GM12878 (cell line): ENCODE data around the gene SHCBP1L. TPM values are rescaled to one million over a fixed set of nuclear protein-coding genes. Genes with fewer than 3 reads are reported as not detected.

ENCODE experiments used
- ATAC-seq: fragments of 200-7000 bp; cut with Tn5 transposase; 3 replicates; pipeline ENCODE4 v1.9.1; 2020; ENCODE audit warnings: mild to moderate bottlenecking, moderate library complexity
- BruUV-seq: library from RNA; stranded (reverse); fragments of 400-500 nt; replicated peaks from 2 replicates; lab custom pipeline; 2021; lab: Mats Ljungman, UMichigan
- CTCF ChIA-PET: fragments of 300-600 bp; sonication (Branson Sonifier 250); formaldehyde crosslinking; extraction: SDS; loops from one replicate; lab custom pipeline; 2021; ENCODE audit warnings: inconsistent platforms; lab: Yijun Ruan, JAX
- POLR2A ChIA-PET: fragments of 350-600 bp; formaldehyde crosslinking; extraction: SDS; loops from one replicate; lab custom pipeline; 2021; ENCODE audit warnings: inconsistent platforms; lab: Charles Lee
- RAD21 ChIA-PET: fragments of 300-600 bp; sonication (Branson Sonifier 250); formaldehyde crosslinking; loops from one replicate; lab custom pipeline; 2023; ENCODE audit warnings: antibody characterized with exemption; ENCODE audit not compliant: unreplicated experiment; lab: Charles Lee
- SMC1A ChIA-PET: fragments of 300-600 bp; sonication (Branson Sonifier 250); formaldehyde crosslinking; loops from one replicate; lab custom pipeline; 2023; ENCODE audit not compliant: unreplicated experiment, uncharacterized antibody; lab: Charles Lee
- DNase-seq: peaks from one replicate; pipeline ENCODE4 v3.0.0-alpha.2; 2011; ENCODE audit warnings: low read depth, low spot score
- FAIRE-seq: peaks from 3 replicates; lab custom pipeline; 2011; peaks lifted over from hg19 to GRCh38; lab: Jason Lieb, UNC
- H2AFZ ChIP-seq: 2 replicates; pipeline ENCODE4 v1.6.0; 2011; ENCODE audit warnings: low read depth, low read length, control low read depth; ENCODE audit not compliant: control insufficient read depth
- H3K27ac ChIP-seq: 2 replicates; pipeline ENCODE4 v1.5.1; 2011; ENCODE audit warnings: control low read depth; ENCODE audit not compliant: control insufficient read depth, insufficient read depth
- H3K27me3 ChIP-seq, 2 experiments: replicated peaks in 1 of 2; 2 replicates each; pipeline versions ENCODE4 v1.6.0 to v1.6.1; 2011; ENCODE audit warnings: low read length in 1 of 2; ENCODE audit not compliant: control insufficient read depth in 2 of 2, insufficient read depth in 2 of 2
- H3K36me3 ChIP-seq, 2 experiments: 2 replicates each; pipeline ENCODE4 v1.5.1; 2011; ENCODE audit warnings: low read length in 1 of 2; ENCODE audit not compliant: control insufficient read depth in 2 of 2, insufficient read depth in 2 of 2
- H3K4me1 ChIP-seq: 2 replicates; pipeline ENCODE4 v1.6.1; 2011; ENCODE audit warnings: mild to moderate bottlenecking, low read length, moderate library complexity, mixed read lengths; ENCODE audit not compliant: control insufficient read depth, insufficient read depth
- H3K4me2 ChIP-seq: 2 replicates; pipeline ENCODE4 v1.6.0; 2011; ENCODE audit warnings: control low read depth; ENCODE audit not compliant: control insufficient read depth, insufficient read depth
- H3K4me3 ChIP-seq: fragments of 200-600 bp; sonication (generic); 2 replicates; pipeline ENCODE4 v1.5.1; 2016
- H3K79me2 ChIP-seq: 2 replicates; pipeline ENCODE4 v1.6.0; 2011; ENCODE audit warnings: low read length; ENCODE audit not compliant: control insufficient read depth, insufficient read depth
- H3K9ac ChIP-seq: 2 replicates; pipeline ENCODE4 v1.8.0; 2011; ENCODE audit warnings: low read length, control low read depth, mixed read lengths; ENCODE audit not compliant: control insufficient read depth, insufficient read depth
- H3K9me3 ChIP-seq: replicated peaks from 3 replicates; pipeline ENCODE4 v1.5.1; 2011; ENCODE audit warnings: mild to moderate bottlenecking, low read length; ENCODE audit not compliant: control insufficient read depth, insufficient read depth
- H4K20me1 ChIP-seq: 2 replicates; pipeline ENCODE4 v1.6.0; 2011; ENCODE audit not compliant: control insufficient read depth, insufficient read depth
- ATF2 ChIP-seq: IDR thresholded peaks from 2 replicates; pipeline ENCODE4 v1.6.1; 2012; ENCODE audit warnings: low read length, inconsistent platforms
- BRCA1 ChIP-seq: IDR thresholded peaks from 2 replicates; pipeline ENCODE4 v1.6.1; 2011; ENCODE audit warnings: low read depth, low read length, improper control_type of control experiment
- CBX5 ChIP-seq: sonication (generic); IDR thresholded peaks from 2 replicates; pipeline ENCODE4 v1.6.1; 2016; ENCODE audit warnings: low read depth, moderate library complexity, mild to moderate bottlenecking, inconsistent platforms
- EP300 ChIP-seq, 2 experiments: fragments of 150-350 bp in 1 of 2; IDR thresholded peaks; 2 replicates each; pipeline ENCODE4 v1.6.1; 2011 to 2012; ENCODE audit warnings: low read depth in 2 of 2, low read length in 2 of 2, borderline replicate concordance in 1 of 2, improper control_type of control experiment in 1 of 2, inconsistent platforms in 1 of 2; ENCODE audit not compliant: control insufficient read depth in 1 of 2
- ESRRA ChIP-seq: IDR thresholded peaks from 2 replicates; pipeline ENCODE4 v1.6.1; 2012; ENCODE audit warnings: mild to moderate bottlenecking, low read length, improper control_type of control experiment
- GABPA ChIP-seq: IDR thresholded peaks from 2 replicates; pipeline ENCODE4 v1.6.1; 2014; ENCODE audit warnings: antibody characterized with exemption, low read depth, mild to moderate bottlenecking, inconsistent platforms
- KDM1A ChIP-seq: fragments of 200-600 bp; sonication (generic); IDR thresholded peaks from 2 replicates; pipeline ENCODE4 v1.6.1; 2016; ENCODE audit warnings: borderline replicate concordance
- RBBP5 ChIP-seq: fragments of 200-600 bp; sonication (generic); conservative IDR thresholded peaks from 2 replicates; pipeline ENCODE4 v1.6.1; 2016
- SKIL ChIP-seq: fragments of 450-650 bp; IDR thresholded peaks from 2 replicates; pipeline ENCODE4 v1.6.1; 2017; ENCODE audit warnings: mild to moderate bottlenecking, low read depth, inconsistent platforms; ENCODE audit not compliant: poor library complexity, severe bottlenecking
- STAT3 ChIP-seq: IDR thresholded peaks from 2 replicates; pipeline ENCODE4 v1.6.1; 2011; ENCODE audit warnings: low read depth, low read length, improper control_type of control experiment
- SUPT20H ChIP-seq: IDR thresholded peaks from 2 replicates; pipeline ENCODE4 v1.6.1; 2011; ENCODE audit warnings: low read depth, mild to moderate bottlenecking, low read length, moderate library complexity, borderline replicate concordance; ENCODE audit not compliant: control insufficient read depth
- SUZ12 ChIP-seq: fragments of 200-600 bp; sonication (generic); IDR thresholded peaks from one replicate; pipeline ENCODE4 v1.6.1; 2018; ENCODE audit warnings: antibody characterized with exemption, mild to moderate bottlenecking; ENCODE audit not compliant: unreplicated experiment
- ZNF687 ChIP-seq: fragments of 450-650 bp; IDR thresholded peaks from 2 replicates; pipeline ENCODE4 v1.6.1; 2017; ENCODE audit warnings: mild to moderate bottlenecking, moderate library complexity
- ZZZ3 ChIP-seq: IDR thresholded peaks from 2 replicates; pipeline ENCODE4 v1.6.1; 2011; ENCODE audit warnings: low read depth; ENCODE audit not compliant: control insufficient read depth, insufficient read length
- WGBS: methylation state at CpG from one replicate; pipeline ENCODE4 v1.1.6; 2016; ENCODE audit warnings: low lambda C conversion rate; ENCODE audit not compliant: insufficient replicate concordance, insufficient coverage; ENCODE audit errors: missing lambda C conversion rate; 5-methylcytosine and 5-hydroxymethylcytosine counted together
- in situ Hi-C: fragments of 300-500 bp; cut with MboI; formaldehyde crosslinking; loops from 9 replicates; pipeline ENCODE4 v1.14.3; 2018; ENCODE audit warnings: mixed read lengths
- intact Hi-C: fragments of 100-400 bp; cut with micrococcal nuclease; formaldehyde crosslinking; loops from one replicate; pipeline ENCODE4 v1.14.2; 2022; ENCODE audit not compliant: unreplicated experiment
- polyA plus RNA-seq, 11 experiments: library from polyadenylated mRNA; depleted of rRNA in 4 of 11; unstranded in 6 of 11; stranded (reverse) in 5 of 11; fragments of >200 nt; fragmentation: Nextera tagmentation in 4 of 11; fragmentation: Illumina TruSeq in 1 of 11; extraction: Ambion mirVana in 4 of 11; extraction: Trizol in 1 of 11; gene quantifications; 1 replicate in 1 of 11; 2 replicates in 10 of 11; pipeline versions ENCODE4 v1.2.1 to v1.2.3, GENCODE V29; 2011 to 2016; ENCODE audit warnings: inconsistent platforms in 2 of 11, missing spikeins in 2 of 11, low read depth in 1 of 11
- total RNA-seq, 4 experiments: library from RNA; depleted of rRNA in 3 of 4; stranded (reverse); fragments of >200 nt in 3 of 4; fragmentation: Illumina TruSeq in 1 of 4; extraction: Trizol in 1 of 4; gene quantifications; 2 replicates each; pipeline versions ENCODE4 v1.2.1 to v1.2.3, GENCODE V29; 2013 to 2021

Gene SHCBP1L
- total and polyA plus RNA-seq, 10 of the 15 experiments (the other 5 are each of a cell fraction or from before 2014, with no cell fraction given): not detected

- FAIRE-seq: no peak
- Histone ChIP-seq H3K9ac (no peak overlapping the region), H2AFZ (no peak overlapping the region)
- intact Hi-C loops: no loop called here
- in situ Hi-C loops: no loop called here
- TF ChIP-seq ZZZ3 (no peak), STAT3 (no peak), SKIL (no peak), RBBP5 (no peak), ATF2 (no peak), SUPT20H (no peak), BRCA1 (no peak), ZNF687 (no peak), SUZ12 (no peak), GABPA (no peak), EP300 (IDR thresholded peaks at IDR 0.05; ENCODE audit: borderline replicate concordance in 1 of 2, control insufficient read depth in 1 of 2, low read depth in 2 of 2, low read length in 2 of 2) (no peak), ESRRA (no peak), CBX5 (no peak), KDM1A (no peak)
- TF ChIP-seq, all 136 proteins: peak for 0
- Histone ChIP-seq H3K9me3 (no peaks in the 10 kb centered on the region), H3K4me1 (no peaks in the 10 kb centered on the region), H3K36me3 (no peaks in the 10 kb centered on the region), H3K4me3 (no peak overlapping the region), H3K79me2 (no peaks in the 10 kb centered on the region), H3K4me2 (no peak overlapping the region), H3K27ac (no peak overlapping the region), H3K27me3 (no peaks in the 10 kb centered on the region; a peak in 1 of 4 replicates), H4K20me1 (no peaks in the 10 kb centered on the region)
- no peak for DNase-seq
- POLR2A ChIA-PET: no interaction called here
- CTCF ChIA-PET: no interaction called here
- no peak for ATAC-seq
- RAD21 ChIA-PET: no interaction called here
- SMC1A ChIA-PET: no interaction called here
- no TSS peak for BruUV-seq
- 0% methylated on average over 1 of the region's 1 CpG for WGBS
These were observed 27.3 kb downstream of the SHCBP1L start for GRCh38 chr1:182925661-182926060.
